Measurements from ENCODE around the gene PYGO2.

GRCh38 chr1:154923695-154924094 is 37.9 kb downstream of the PYGO2 start:
- no peak for TF ChIP-seq POLR2AphosphoS5 (IDR thresholded peaks at IDR 0.05; ENCODE audit: insufficient read depth in 1 of 2, low read depth in 1 of 2)
- no peak for TF ChIP-seq CTCF (IDR thresholded peaks at IDR 0.05)
- no peak for TF ChIP-seq POLR2A (IDR thresholded peaks at IDR 0.05)
